GM21576 (cell line): ENCODE measurements around the gene CCDC88A.
"Not testable (repeated sequence)": the region's sequence is repeated elsewhere in the genome, so short reads cannot be mapped to it uniquely, and the experiment has no call there.

Experiments used
- ATAC-seq: cut with Tn5 transposase; IDR thresholded peaks from one replicate; pipeline ENCODE4 v1.9.1; 2021; ENCODE audit warnings: mild to moderate bottlenecking, moderate library complexity; ENCODE audit not compliant: unreplicated experiment

CCDC88A gene

GRCh38 chr2:55247025-55247424, 172.6 kb downstream of the CCDC88A start:
- no peak for ATAC-seq

DNA sequence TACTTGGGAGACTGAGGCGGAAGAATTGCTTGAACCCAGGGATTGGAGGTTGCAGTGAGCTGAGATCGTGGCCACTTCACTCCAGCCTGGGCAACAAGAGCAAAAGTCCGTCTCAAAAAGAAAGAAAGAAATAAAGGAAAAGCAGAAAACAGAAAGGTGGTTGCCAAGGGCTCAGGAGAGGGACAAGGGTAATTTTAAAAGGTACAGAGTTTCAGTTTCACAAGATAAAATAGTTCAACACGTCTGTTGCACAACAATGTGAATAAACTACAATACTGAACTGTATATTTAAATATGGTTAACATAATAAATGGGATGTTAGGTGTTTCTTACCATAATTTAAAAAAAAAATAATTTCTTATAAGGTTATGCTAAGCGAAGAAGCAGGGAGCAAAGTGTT, 174.2 kb downstream of the CCDC88A start:
- no peak for ATAC-seq

DNA sequence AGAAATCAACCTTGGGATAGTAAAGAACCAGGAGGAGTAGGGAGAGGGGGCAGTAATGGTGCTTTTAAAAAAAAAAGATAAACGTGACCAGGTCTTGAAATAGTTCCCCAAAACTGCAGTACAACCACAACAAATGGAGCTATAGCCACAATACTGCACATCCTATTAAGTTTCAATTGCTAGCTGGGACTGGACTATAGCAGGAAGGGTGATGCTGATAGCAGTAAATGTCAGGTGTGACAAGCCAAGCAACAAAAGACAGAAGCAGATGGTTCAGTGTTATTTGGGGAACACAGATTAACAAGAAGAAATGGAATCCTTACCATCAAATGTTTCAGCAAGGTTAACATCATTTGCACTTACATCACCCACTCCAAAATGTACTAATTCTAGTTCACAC, 177.0 kb downstream of the CCDC88A start:
- ATAC-seq: no peak

- ATAC-seq: not testable (repeated sequence)
Measured at GRCh38 chr2:55241582-55241981, 178.1 kb downstream of the CCDC88A start.

GRCh38 chr2:55239656-55240222, 179.9 kb downstream of the CCDC88A start:
- no peak for ATAC-seq
